Mammary epithelial cell (primary cell): Measurements from ENCODE around the gene CAPN13.

Experiments
- EZH2 ChIP-seq: IDR thresholded peaks from 2 replicates; pipeline ENCODE4 v1.6.1; 2012; ENCODE audit warnings: low read length, inconsistent platforms, borderline replicate concordance
- TF ChIP-seq, protein P1 (sequence below), 2 donors: IDR thresholded peaks in 1 of 2; conservative IDR thresholded peaks in 1 of 2; 2 replicates each; pipeline ENCODE4 v1.5.1; 2011 to 2012; ENCODE audit warnings: inconsistent platforms in 2 of 2, low read length in 2 of 2, mild to moderate bottlenecking in 2 of 2, control low read depth in 1 of 2, low read depth in 1 of 2; ENCODE audit not compliant: insufficient read depth in 1 of 2; ENCODE audit errors: extremely low read depth in 1 of 2

DNA sequence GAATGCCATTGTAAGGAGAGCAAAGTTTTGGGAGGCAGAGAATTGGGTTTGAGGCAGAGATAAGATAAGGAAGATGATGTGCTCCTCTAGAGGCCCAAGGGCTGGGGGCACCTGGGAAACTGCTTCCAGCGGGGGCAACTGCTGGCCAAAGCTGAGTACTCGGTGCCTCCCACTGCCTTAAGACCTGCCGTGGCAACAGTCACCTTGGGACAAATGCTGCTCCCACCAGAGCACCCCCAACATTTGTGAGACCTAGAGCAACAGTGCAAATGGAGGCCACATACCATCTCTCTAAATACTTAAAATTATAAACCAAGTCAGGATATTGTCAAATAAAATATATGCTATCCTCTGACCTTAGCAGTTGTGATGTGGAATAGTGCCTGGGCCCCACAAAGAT is 127.1 kb downstream of the CAPN13 start:
- TF ChIP-seq, protein P1, sequence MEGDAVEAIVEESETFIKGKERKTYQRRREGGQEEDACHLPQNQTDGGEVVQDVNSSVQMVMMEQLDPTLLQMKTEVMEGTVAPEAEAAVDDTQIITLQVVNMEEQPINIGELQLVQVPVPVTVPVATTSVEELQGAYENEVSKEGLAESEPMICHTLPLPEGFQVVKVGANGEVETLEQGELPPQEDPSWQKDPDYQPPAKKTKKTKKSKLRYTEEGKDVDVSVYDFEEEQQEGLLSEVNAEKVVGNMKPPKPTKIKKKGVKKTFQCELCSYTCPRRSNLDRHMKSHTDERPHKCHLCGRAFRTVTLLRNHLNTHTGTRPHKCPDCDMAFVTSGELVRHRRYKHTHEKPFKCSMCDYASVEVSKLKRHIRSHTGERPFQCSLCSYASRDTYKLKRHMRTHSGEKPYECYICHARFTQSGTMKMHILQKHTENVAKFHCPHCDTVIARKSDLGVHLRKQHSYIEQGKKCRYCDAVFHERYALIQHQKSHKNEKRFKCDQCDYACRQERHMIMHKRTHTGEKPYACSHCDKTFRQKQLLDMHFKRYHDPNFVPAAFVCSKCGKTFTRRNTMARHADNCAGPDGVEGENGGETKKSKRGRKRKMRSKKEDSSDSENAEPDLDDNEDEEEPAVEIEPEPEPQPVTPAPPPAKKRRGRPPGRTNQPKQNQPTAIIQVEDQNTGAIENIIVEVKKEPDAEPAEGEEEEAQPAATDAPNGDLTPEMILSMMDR (conservative IDR thresholded peaks at IDR 0.05 in 1 of 2, IDR thresholded peaks at IDR 0.05 in 1 of 2; ENCODE audit: extremely low read depth in 1 of 2, insufficient read depth in 1 of 2, low read depth in 1 of 2, low read length in 2 of 2): no peak
- TF ChIP-seq EZH2: no peak
